Renal cortex interstitium (tissue), 3 donors: ENCODE data around the gene THRAP3. TPM values are rescaled to one million over a fixed set of nuclear protein-coding genes. Genes with fewer than 3 reads are reported as not detected.

Experiments used
- polyA plus RNA-seq, 3 donors: library from polyadenylated mRNA; unstranded; fragments of 120-200 nt; gene quantifications; one replicate each; pipeline ENCODE4 v1.2.1, GENCODE V29; 2013; ENCODE audit not compliant: insufficient read length in 3 of 3

Gene THRAP3
- polyA plus RNA-seq, 3 donors, result 145 to 151 (median 147) TPM

Other genes starting within 250 kb of the THRAP3 start
- gene TEKT2, start 140.3 kb upstream of the THRAP3 start, polyA plus RNA-seq, result 10 to 100 TPM; 11.5 to 14.9 (median 13.0) TPM
- gene ADPRS, start 135.6 kb upstream of the THRAP3 start, polyA plus RNA-seq, result 10 to 100 TPM; 29.7 to 35.3 (median 34.4) TPM
- gene COL8A2, start 99.2 kb upstream of the THRAP3 start, polyA plus RNA-seq, result 1 to 10 TPM; 1.3 to 3.2 (median 1.7) TPM
- 10 to 100 TPM; 61.4 to 65.5 (median 64.4) TPM for gene TRAPPC3, start 75.0 kb upstream of the THRAP3 start, polyA plus RNA-seq
- gene MAP7D1, start 68.3 kb upstream of the THRAP3 start, polyA plus RNA-seq, result 10 to 100 TPM; 49.4 to 77.8 (median 55.9) TPM
- 10 to 100 TPM; 19.0 to 43.2 (median 30.3) TPM for gene SH3D21, start 81.9 kb downstream of the THRAP3 start, polyA plus RNA-seq
- gene EVA1B, start 99.2 kb downstream of the THRAP3 start, polyA plus RNA-seq, result 100 to 1,000 TPM in 1 of 3 donors, 10 to 100 TPM in 2; 38.1 to 102 (median 89.8) TPM
- 10 to 100 TPM; 40.2 to 47.7 (median 42.0) TPM for gene STK40, start 161.5 kb downstream of the THRAP3 start, polyA plus RNA-seq
- gene LSM10, start 173.5 kb downstream of the THRAP3 start, polyA plus RNA-seq, result 10 to 100 TPM; 22.1 to 28.7 (median 24.3) TPM
- gene OSCP1, start 226.0 kb downstream of the THRAP3 start, polyA plus RNA-seq, result 10 to 100 TPM; 21.2 to 32.4 (median 22.6) TPM
- gene MRPS15, start 239.9 kb downstream of the THRAP3 start, polyA plus RNA-seq, result 10 to 100 TPM; 70.7 to 72.8 (median 72.6) TPM